PC-9 (cell line): ENCODE measurements around the gene KRTDAP.

Experiments used
- CTCF ChIP-seq: fragments of 200-600 bp; sonication (generic); conservative IDR thresholded peaks from 2 replicates; pipeline ENCODE4 v1.6.1; 2017; ENCODE audit warnings: mixed run types, antibody characterized with exemption, mild to moderate bottlenecking, moderate library complexity
- EZH2 ChIP-seq: fragments of 200-600 bp; sonication (generic); IDR thresholded peaks from 2 replicates; pipeline ENCODE4 v1.8.0; 2017; ENCODE audit warnings: antibody characterized with exemption, low read depth

- no peak for TF ChIP-seq EZH2
- TF ChIP-seq CTCF, result no peak
These were observed 45.5 kb downstream of the KRTDAP start for GRCh38 chr19:35444735-35445134.
